ENCODE measurements around the gene TECR. TPM values are rescaled to one million over a fixed set of nuclear protein-coding genes. Genes with fewer than 3 reads are reported as not detected.
"Not testable (repeated sequence)": the region's sequence is repeated elsewhere in the genome, so short reads cannot be mapped to it uniquely, and the experiment has no call there.

TECR gene
- total and polyA plus RNA-seq, 2 of the 13 experiments (the other 11 are each of a cell fraction or from before 2014, with no cell fraction given) = 54.9 to 121 TPM

DNA sequence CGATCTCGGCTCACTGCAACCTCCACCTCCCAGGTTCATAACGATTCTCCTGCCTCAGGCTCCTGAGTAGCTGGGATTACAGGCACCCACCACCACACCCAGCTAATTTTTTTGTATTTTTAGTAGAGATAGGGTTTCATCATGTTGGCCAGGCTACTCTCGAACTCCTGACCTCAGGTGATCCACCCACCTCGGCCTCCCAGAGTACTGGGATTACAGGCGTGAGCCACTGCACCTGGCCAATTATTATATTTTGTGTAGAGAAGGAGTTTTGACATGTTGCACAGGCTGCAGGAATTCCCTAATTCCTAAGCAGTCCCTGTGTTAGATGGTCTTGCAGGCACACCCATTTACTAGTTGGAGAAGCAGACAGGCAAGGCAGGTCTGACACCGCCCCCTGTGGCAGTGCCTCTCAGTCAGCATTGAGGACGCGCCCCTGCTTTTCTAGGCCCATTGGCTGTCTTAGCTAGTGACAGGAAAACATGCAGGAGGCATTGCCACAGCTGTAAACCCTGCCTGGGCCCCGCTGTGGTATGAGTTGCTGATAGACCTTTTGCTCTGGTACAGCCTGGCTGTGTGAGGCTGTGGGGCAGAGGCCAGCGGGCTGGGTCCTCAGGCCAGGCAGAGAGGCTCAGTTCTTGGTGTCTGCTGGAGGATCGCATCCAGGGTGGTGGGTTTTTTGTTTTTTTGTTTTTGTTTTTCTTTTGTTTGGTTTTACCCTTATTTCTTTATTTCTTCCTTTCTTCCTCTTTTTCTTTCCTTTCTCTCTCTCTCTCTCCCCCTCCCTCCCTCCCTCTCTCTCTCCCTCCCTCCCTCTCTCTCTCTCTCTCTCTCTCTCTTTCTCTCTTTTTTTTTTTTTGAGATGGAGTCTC is 22.0 kb downstream of the TECR start (continued):
- TF ChIP-seq, protein P1, sequence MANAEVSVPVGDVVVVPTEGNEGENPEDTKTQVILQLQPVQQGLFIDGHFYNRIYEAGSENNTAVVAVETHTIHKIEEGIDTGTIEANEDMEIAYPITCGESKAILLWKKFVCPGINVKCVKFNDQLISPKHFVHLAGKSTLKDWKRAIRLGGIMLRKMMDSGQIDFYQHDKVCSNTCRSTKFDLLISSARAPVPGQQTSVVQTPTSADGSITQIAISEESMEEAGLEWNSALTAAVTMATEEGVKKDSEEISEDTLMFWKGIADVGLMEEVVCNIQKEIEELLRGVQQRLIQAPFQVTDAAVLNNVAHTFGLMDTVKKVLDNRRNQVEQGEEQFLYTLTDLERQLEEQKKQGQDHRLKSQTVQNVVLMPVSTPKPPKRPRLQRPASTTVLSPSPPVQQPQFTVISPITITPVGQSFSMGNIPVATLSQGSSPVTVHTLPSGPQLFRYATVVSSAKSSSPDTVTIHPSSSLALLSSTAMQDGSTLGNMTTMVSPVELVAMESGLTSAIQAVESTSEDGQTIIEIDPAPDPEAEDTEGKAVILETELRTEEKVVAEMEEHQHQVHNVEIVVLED (CRISPR knock-in tag; IDR thresholded peaks at IDR 0.05; ENCODE audit: borderline replicate concordance) = peak; percentile 29; the same call in 1 of the 2 replicates
- TF ChIP-seq, protein P2, sequence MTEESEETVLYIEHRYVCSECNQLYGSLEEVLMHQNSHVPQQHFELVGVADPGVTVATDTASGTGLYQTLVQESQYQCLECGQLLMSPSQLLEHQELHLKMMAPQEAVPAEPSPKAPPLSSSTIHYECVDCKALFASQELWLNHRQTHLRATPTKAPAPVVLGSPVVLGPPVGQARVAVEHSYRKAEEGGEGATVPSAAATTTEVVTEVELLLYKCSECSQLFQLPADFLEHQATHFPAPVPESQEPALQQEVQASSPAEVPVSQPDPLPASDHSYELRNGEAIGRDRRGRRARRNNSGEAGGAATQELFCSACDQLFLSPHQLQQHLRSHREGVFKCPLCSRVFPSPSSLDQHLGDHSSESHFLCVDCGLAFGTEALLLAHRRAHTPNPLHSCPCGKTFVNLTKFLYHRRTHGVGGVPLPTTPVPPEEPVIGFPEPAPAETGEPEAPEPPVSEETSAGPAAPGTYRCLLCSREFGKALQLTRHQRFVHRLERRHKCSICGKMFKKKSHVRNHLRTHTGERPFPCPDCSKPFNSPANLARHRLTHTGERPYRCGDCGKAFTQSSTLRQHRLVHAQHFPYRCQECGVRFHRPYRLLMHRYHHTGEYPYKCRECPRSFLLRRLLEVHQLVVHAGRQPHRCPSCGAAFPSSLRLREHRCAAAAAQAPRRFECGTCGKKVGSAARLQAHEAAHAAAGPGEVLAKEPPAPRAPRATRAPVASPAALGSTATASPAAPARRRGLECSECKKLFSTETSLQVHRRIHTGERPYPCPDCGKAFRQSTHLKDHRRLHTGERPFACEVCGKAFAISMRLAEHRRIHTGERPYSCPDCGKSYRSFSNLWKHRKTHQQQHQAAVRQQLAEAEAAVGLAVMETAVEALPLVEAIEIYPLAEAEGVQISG (CRISPR knock-in tag; IDR thresholded peaks at IDR 0.05) = peak; percentile 52
- TF ChIP-seq HDAC1 (CRISPR knock-in tag; IDR thresholded peaks at IDR 0.05) (peak; percentile 71), KLF16 (CRISPR knock-in tag; IDR thresholded peaks at IDR 0.05) (peak in 1 of 2 experiments; percentile 33; a peak in 1 of 4 replicates), ZNF292 (CRISPR knock-in tag; IDR thresholded peaks at IDR 0.05; ENCODE audit: borderline replicate concordance, low read depth) (peak; percentile 90; the same call in 1 of the 2 replicates), MIER3 (CRISPR knock-in tag; IDR thresholded peaks at IDR 0.05; ENCODE audit: borderline replicate concordance) (peak; percentile 21; the same call in 1 of the 2 replicates), PITX1 (CRISPR knock-in tag; IDR thresholded peaks at IDR 0.05) (0 out of 2 replicates have a peak, but pooled peaks have one; percentile 18), STAG1 (CRISPR knock-in tag; IDR thresholded peaks at IDR 0.05) (peak; percentile 66), TGIF2 (CRISPR knock-in tag; IDR thresholded peaks at IDR 0.05) (peak; percentile 98), SOX5 (CRISPR knock-in tag; IDR thresholded peaks at IDR 0.05; ENCODE audit: borderline replicate concordance) (0 out of 2 replicates have a peak, but pooled peaks have one; percentile 56), FOXA1 (CRISPR knock-in tag; IDR thresholded peaks at IDR 0.05) (peak; percentile 41; the same call in 1 of the 2 replicates), ZKSCAN8 (CRISPR knock-in tag; IDR thresholded peaks at IDR 0.05; ENCODE audit: borderline replicate concordance) (peak; percentile 47; the same call in 1 of the 2 replicates), HNRNPL (IDR thresholded peaks at IDR 0.05; ENCODE audit: low read depth, low read length) (0 out of 2 replicates have a peak, but pooled peaks have one; percentile 58), NONO (CRISPR knock-in tag; conservative IDR thresholded peaks at IDR 0.05) (peak; percentile 53; the same call in 1 of the 2 replicates), IRF2 (CRISPR knock-in tag; IDR thresholded peaks at IDR 0.05) (peak; percentile 64; the same call in 1 of the 2 replicates), ZNF350 (CRISPR knock-in tag; IDR thresholded peaks at IDR 0.05; ENCODE audit: borderline replicate concordance, low read depth) (0 out of 2 replicates have a peak, but pooled peaks have one; percentile 29), GABPB1 (CRISPR knock-in tag; IDR thresholded peaks at IDR 0.05) (0 out of 2 replicates have a peak, but pooled peaks have one; percentile 38), SP5 (CRISPR knock-in tag; IDR thresholded peaks at IDR 0.05; ENCODE audit: borderline replicate concordance, low read depth) (0 out of 2 replicates have a peak, but pooled peaks have one; percentile 25), RAD21 (CRISPR knock-in tag; IDR thresholded peaks at IDR 0.05) (peak; percentile 66; the same call in 1 of the 2 replicates), ZFP1 (CRISPR knock-in tag; IDR thresholded peaks at IDR 0.05) (peak; percentile 86), GATAD2A (CRISPR knock-in tag; IDR thresholded peaks at IDR 0.05) (peak; percentile 47), MEIS1 (CRISPR knock-in tag; IDR thresholded peaks at IDR 0.05; ENCODE audit: borderline replicate concordance) (peak; percentile 69; the same call in 1 of the 2 replicates), SOX13 (CRISPR knock-in tag; conservative IDR thresholded peaks at IDR 0.05 in 1 of 2, IDR thresholded peaks at IDR 0.05 in 1 of 2) (peak in 1 of 2 experiments; percentile 31; a peak in 1 of 4 replicates), KAT8 (CRISPR knock-in tag; IDR thresholded peaks at IDR 0.05) (peak; percentile 48; the same call in 1 of the 2 replicates)
- not testable (repeated sequence) for TF ChIP-seq FOXA1, NONO, SOX13 (IDR thresholded peaks at IDR 0.05)
